Stomach (tissue), 4 donors: ENCODE data around the gene TMTC2.

Source experiments
- CTCF ChIP-seq, 7 experiments: fragments of 450-650 bp in 4 of 7; fragments of 200-600 bp in 3 of 7; sonication (generic) in 3 of 7; IDR thresholded peaks; one replicate each; pipeline ENCODE4 v1.5.1; 2016 to 2019; ENCODE audit warnings: antibody characterized with exemption in 7 of 7, control low read depth in 2 of 7, mild to moderate bottlenecking in 1 of 7
- POLR2AphosphoS5 ChIP-seq, 3 donors: sonication (generic); formaldehyde crosslinking; IDR thresholded peaks; one replicate each; pipeline ENCODE4 v1.6.1; 2016; ENCODE audit warnings: antibody characterized with exemption in 3 of 3

GRCh38 chr12:82964446-82964845, 277.7 kb downstream of the TMTC2 start:
- TF ChIP-seq CTCF (IDR thresholded peaks at IDR 0.05) (no peak), POLR2AphosphoS5 (IDR thresholded peaks at IDR 0.05) (no peak)
